ENCODE measurements around the gene CDK3.

The CDK3 gene

DNA sequence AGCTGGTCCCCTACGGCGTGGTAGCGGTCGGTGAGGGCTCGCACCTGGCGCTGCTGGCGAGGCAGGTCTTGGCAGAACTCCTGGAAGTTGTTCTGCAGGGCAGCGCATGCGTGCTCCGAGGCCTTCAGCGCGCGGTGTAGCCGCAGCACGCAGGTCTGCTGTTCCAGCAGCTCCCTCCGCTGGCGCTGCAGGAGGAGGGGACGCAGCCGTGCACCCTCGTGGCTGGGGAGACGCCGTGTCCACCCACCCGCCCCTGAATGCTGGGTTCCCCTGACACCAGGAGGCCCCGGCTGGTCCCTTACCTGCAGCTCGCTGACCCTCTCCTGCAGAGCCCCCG lies 14.2 kb downstream of the CDK3 start:
- TF ChIP-seq, protein P1, sequence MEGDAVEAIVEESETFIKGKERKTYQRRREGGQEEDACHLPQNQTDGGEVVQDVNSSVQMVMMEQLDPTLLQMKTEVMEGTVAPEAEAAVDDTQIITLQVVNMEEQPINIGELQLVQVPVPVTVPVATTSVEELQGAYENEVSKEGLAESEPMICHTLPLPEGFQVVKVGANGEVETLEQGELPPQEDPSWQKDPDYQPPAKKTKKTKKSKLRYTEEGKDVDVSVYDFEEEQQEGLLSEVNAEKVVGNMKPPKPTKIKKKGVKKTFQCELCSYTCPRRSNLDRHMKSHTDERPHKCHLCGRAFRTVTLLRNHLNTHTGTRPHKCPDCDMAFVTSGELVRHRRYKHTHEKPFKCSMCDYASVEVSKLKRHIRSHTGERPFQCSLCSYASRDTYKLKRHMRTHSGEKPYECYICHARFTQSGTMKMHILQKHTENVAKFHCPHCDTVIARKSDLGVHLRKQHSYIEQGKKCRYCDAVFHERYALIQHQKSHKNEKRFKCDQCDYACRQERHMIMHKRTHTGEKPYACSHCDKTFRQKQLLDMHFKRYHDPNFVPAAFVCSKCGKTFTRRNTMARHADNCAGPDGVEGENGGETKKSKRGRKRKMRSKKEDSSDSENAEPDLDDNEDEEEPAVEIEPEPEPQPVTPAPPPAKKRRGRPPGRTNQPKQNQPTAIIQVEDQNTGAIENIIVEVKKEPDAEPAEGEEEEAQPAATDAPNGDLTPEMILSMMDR (IDR thresholded peaks at IDR 0.05; ENCODE audit: low read depth, low read length, missing control alignments) = no peak
- H3K4me3 ChIP-seq (ENCODE audit: low read depth, low read length) = no peak overlapping the region

DNA sequence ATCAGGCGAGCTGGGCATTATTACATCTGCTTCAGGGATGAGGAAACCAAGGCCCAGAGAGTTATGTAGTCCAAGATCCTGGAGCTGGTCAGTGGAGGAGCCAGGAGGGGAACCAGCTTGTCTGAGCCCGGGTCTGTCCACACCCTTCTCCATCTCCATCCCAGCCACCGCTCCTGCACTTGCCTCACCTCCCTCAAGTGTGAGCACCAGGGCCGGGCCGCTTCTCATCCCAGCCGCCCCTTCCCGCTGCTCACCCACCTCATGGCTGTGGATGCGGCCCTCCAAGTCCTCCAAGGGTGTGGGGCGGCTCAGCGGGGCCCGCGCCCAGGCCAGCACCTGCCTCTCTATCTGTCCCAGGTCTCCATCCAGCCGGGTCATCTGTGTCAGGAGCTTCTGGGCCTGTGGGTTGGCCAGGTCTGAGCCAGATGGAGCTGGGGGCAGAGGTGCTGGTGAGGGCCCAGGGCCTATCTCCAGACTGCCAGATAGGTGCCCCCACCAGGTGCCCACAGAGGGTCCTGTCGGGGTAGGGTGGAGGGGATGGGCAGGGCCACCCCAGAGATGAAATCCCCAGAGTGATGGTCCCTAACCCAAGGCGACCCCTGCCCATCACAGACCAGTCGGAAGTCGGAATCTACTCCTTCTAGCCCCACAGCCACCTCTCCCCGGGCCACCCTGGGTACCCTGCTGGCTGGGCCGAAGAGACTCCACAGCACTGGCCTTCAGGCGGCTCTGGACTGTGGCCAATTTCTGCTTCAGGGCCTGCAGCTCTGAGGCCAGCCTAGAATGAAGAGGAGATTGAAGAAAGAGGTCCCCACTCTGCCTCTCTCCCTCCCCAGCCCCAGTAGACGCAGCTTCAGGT lies 17.1 kb downstream of the CDK3 start:
- no peak overlapping the region for H3K4me3 ChIP-seq (ENCODE audit: low read depth, low read length)
- TF ChIP-seq, protein P1 (IDR thresholded peaks at IDR 0.05; ENCODE audit: low read depth, low read length, missing control alignments) = no peak
- DNase-seq (ENCODE audit: low read depth) = no peak

More for the DNA sequence above, 14.2 kb downstream of the CDK3 start:
- DNase-seq (ENCODE audit: low read depth) = no peak

DNA sequence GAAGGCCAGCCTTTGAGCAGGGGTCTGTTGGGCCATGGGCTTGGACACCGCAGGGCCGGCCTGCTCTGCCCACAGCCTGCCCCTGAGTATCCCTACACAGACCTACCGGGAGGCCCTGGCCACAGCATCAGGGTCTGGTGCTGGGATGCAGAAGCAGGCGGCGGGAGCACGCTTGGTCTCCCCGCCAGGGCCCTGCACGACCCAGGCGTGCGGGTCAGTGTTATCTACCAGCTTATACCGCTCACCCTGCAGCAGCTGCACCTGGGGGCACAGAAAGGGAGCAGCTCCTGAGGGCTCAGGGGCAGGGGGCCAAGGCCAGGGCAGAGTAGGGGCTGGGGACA lies 17.7 kb downstream of the CDK3 start:
- DNase-seq (ENCODE audit: low read depth) = no peak
- H3K4me3 ChIP-seq (ENCODE audit: low read depth, low read length) = no peak overlapping the region
- TF ChIP-seq, protein P1 (IDR thresholded peaks at IDR 0.05; ENCODE audit: low read depth, low read length, missing control alignments) = no peak

DNA sequence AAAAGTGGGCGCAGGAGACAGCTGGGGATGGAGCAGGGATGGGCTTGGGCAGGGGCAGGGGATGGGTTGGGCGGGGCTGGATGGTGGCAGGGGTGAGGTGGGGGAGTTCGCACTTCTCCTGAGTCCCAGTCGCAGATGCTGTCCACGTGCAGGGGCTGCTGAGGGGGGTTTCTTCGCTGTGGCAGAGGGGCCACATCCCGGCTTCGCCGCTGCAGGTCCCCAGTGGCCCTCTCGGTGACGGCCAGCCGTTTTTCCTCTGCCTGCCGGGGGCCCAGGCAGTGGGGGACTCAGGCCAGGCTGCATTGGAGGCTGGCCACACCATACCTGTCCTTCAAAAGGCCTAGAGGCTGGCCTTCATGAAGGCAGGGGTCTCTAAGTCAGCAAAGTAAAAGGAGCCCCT lies 18.1 kb downstream of the CDK3 start:
- no peak overlapping the region for H3K4me3 ChIP-seq (ENCODE audit: low read depth, low read length)
- TF ChIP-seq, protein P1 (IDR thresholded peaks at IDR 0.05; ENCODE audit: low read depth, low read length, missing control alignments) = no peak
- no peak for DNase-seq (ENCODE audit: low read depth)

DNA sequence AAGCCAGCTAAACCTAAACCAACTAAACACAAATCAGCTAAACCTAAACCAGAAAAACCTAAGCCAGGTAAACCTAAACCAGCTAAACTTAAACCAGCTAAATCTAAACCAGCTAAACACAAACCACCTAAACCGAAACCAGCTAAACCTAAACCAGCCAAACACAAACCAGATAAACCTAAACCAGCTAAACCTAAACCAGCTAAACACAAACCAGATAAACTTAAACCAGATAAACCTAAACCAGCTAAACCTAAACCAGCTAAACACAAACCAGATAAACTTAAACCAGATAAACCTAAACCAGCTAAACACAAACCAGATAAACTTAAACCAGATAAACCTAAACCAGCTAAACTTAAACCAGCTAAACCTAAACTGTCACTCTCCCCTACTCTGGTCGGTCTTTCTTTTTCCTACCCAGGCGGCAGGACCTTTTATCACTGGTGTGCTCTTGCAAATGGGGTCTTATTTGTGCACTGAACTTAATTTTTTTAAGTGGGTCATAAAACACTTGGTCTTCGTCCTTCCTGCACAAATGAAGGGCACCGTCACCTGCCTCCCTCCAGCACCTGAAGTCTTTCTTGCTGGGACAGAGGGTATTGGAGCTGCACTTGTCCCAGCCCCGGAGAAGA lies 19.3 kb downstream of the CDK3 start:
- DNase-seq (ENCODE audit: low read depth) = no peak
- TF ChIP-seq, protein P1 (IDR thresholded peaks at IDR 0.05; ENCODE audit: low read depth, low read length, missing control alignments) = no peak
- no peak overlapping the region for H3K4me3 ChIP-seq (ENCODE audit: low read depth, low read length)

DNA sequence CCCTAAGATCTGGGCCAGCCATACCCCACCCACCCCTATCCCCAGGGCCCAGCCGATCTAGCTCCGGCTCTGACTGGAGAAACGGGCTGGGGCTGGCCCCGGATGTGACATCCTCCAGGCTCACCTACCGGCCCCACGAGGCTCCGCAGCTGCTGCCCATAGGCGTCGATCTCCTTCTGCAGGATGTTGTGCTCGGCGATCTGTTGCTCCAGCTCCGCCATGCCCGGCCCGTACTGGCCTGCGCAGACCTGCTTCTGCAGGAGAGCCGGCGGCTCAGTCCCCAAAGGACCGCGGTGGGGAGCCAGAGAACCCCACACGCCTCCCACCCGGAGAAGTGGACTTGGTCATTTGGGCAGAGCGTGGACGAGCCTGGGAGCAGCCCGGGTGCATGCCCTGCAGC lies 21.6 kb downstream of the CDK3 start:
- no peak overlapping the region for H3K4me3 ChIP-seq (ENCODE audit: low read depth, low read length)
- DNase-seq (ENCODE audit: low read depth) = no peak
- TF ChIP-seq, protein P1 (IDR thresholded peaks at IDR 0.05; ENCODE audit: low read depth, low read length, missing control alignments) = no peak

All from GM12864 (cell line).